Measurements from ENCODE around the gene PSMD2.

DNA sequence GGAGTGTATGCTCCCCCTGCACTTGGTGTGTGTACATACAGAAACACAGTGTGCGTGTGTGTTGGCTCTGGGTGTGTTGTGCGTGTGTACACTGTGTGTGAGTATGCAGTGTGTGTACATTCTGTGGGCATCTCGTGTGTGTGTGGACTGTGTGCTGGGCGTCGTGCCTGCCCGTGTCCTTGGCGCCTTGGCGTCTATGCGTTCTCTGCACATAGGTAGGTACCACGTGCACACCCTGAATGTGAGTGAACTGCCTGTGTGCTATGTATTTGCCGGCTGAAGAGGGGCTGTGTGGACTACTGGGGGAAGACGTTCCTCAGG is 23.7 kb upstream of the PSMD2 start:
- no peak for TF ChIP-seq GATA2 (IDR thresholded peaks at IDR 0.05; ENCODE audit: low read depth, low read length)
- TF ChIP-seq GATA3 (IDR thresholded peaks at IDR 0.05; ENCODE audit: low read depth, low read length) = no peak
